Gastrocnemius medialis (tissue), 4 donors: ENCODE measurements around the gene ENTPD5. TPM values are rescaled to one million over a fixed set of nuclear protein-coding genes. Genes with fewer than 3 reads are reported as not detected.
"Not testable (repeated sequence)": the region's sequence is repeated elsewhere in the genome, so short reads cannot be mapped to it uniquely, and the experiment has no call there.

Experiments
- ATAC-seq, 2 donors: fragments of 150-250 bp; one replicate each; pipeline ENCODE4 v1.9.1; 2016
- DNase-seq, 2 donors: peaks; one replicate each; pipeline ENCODE4 v3.0.0-alpha.2; 2019
- H3K27ac ChIP-seq, 4 donors: fragments of 200-600 bp; sonication (generic); 1 replicate in 1 of 4; 2 replicates in 3 of 4; pipeline ENCODE4 v1.5.1; 2016 to 2018; ENCODE audit warnings: mild to moderate bottlenecking in 2 of 4, moderate library complexity in 1 of 4
- H3K27me3 ChIP-seq, 3 donors: fragments of 200-600 bp; sonication (generic) in 2 of 3; 1 replicate in 1 of 3; 2 replicates in 2 of 3; pipeline versions ENCODE4 v1.5.1 to v1.6.0; 2016 to 2019; ENCODE audit warnings: mild to moderate bottlenecking in 1 of 3, moderate library complexity in 1 of 3
- H3K36me3 ChIP-seq, 2 donors: fragments of 200-600 bp; sonication (generic) in 1 of 2; one replicate each; pipeline ENCODE4 v1.5.1; 2017 to 2018
- H3K4me1 ChIP-seq, 2 donors: fragments of 200-600 bp; sonication (generic) in 1 of 2; one replicate each; pipeline ENCODE4 v1.5.1; 2016 to 2017; ENCODE audit warnings: mild to moderate bottlenecking in 2 of 2
- H3K4me3 ChIP-seq, 4 donors: fragments of 200-600 bp; sonication (generic) in 3 of 4; 1 replicate in 1 of 4; 2 replicates in 3 of 4; pipeline ENCODE4 v1.5.1; 2016 to 2019; ENCODE audit warnings: mild to moderate bottlenecking in 2 of 4
- H3K9me3 ChIP-seq, 3 donors: fragments of 200-600 bp; sonication (generic) in 2 of 3; 1 replicate in 1 of 3; 2 replicates in 2 of 3; pipeline ENCODE4 v1.5.1; 2016 to 2019
- CTCF ChIP-seq, 5 experiments: fragments of 450-650 bp in 3 of 5; fragments of 200-600 bp in 2 of 5; sonication (generic) in 2 of 5; IDR thresholded peaks in 4 of 5; conservative IDR thresholded peaks in 1 of 5; 1 replicate in 4 of 5; 2 replicates in 1 of 5; pipeline ENCODE4 v1.5.1; 2016 to 2019; ENCODE audit warnings: antibody characterized with exemption in 5 of 5, mild to moderate bottlenecking in 3 of 5, moderate library complexity in 3 of 5
- POLR2A ChIP-seq, 2 donors: fragments of 450-650 bp; IDR thresholded peaks; one replicate each; pipeline ENCODE4 v1.6.1; 2017; ENCODE audit warnings: antibody characterized with exemption in 2 of 2, mild to moderate bottlenecking in 2 of 2, moderate library complexity in 2 of 2
- in situ Hi-C, 4 donors: fragments of 200-750 bp; cut with MboI; loops; one replicate each; pipeline versions ENCODE4 v1.15.0 to v1.8.0; 2017; ENCODE audit warnings: low sequenced_read_pairs in 4 of 4
- intact Hi-C: fragments of 100-400 bp; cut with DNase I; formaldehyde crosslinking; loops from one replicate; pipeline ENCODE4 v1.15.1; 2023; ENCODE audit warnings: low total_unique reads
- total RNA-seq, 4 donors: library from RNA; depleted of rRNA; stranded (reverse); fragments of >200 nt; gene quantifications; one replicate each; pipeline versions ENCODE4 v1.1.0 to v1.2.3, GENCODE V29; 2016

Gene ENTPD5
- total RNA-seq, 4 donors from 2014 or later: 5.4 to 10.2 (median 7.3) TPM

- intact Hi-C loops (loop anchor here (5.0 kb wide), 2 partner anchors 128 to 477 kb away; partner anchors contain the start of genes ISCA2, NPC2 and ZNF410), in situ Hi-C loops (no loop called here)
- DNase-seq (no peak), ATAC-seq (no peak)
- Histone ChIP-seq H3K27ac (no peak overlapping the region), H3K27me3 (no peaks in the 10 kb centered on the region), H3K4me1 (peaks cover 6 to 12% of the 10 kb centered on the region in 2 donors), H3K4me3 (no peak overlapping the region), H3K36me3 (peaks cover 0 to 13% of the 10 kb centered on the region in 2 donors), H3K9me3 (no peaks in the 10 kb centered on the region)
- TF ChIP-seq POLR2A (IDR thresholded peaks at IDR 0.05): no peak
- TF ChIP-seq CTCF (IDR thresholded peaks at IDR 0.05 in 4 of 5, conservative IDR thresholded peaks at IDR 0.05 in 1 of 5): no peak
Observed at GRCh38 chr14:74015176-74015575, 3.9 kb downstream of the ENTPD5 start.

- TF ChIP-seq CTCF (IDR thresholded peaks at IDR 0.05 in 4 of 5, conservative IDR thresholded peaks at IDR 0.05 in 1 of 5): no peak
- no peak for TF ChIP-seq POLR2A (IDR thresholded peaks at IDR 0.05)
- no peak for DNase-seq
- in situ Hi-C loops: no loop called here
- Histone ChIP-seq H3K4me1 (peaks cover under 1 to 6% of the 10 kb centered on the region in 2 donors), H3K27me3 (no peaks in the 10 kb centered on the region), H3K27ac (no peak overlapping the region), H3K36me3 (peaks cover 0 to 22% of the 10 kb centered on the region in 2 donors), H3K9me3 (no peaks in the 10 kb centered on the region), H3K4me3 (no peak overlapping the region)
- no peak for ATAC-seq
- intact Hi-C loops: no loop called here
Observed at GRCh38 chr14:74014299-74014698, 4.8 kb downstream of the ENTPD5 start.

GRCh38 chr14:74008843-74009499 lies 10.1 kb downstream of the ENTPD5 start:
- no peaks in the 10 kb centered on the region for H3K4me1 ChIP-seq
- DNase-seq (no peak), ATAC-seq (no peak)
- peaks cover 0 to 29% of the 10 kb centered on the region in 2 donors for H3K36me3 ChIP-seq
- TF ChIP-seq CTCF (IDR thresholded peaks at IDR 0.05 in 4 of 5, conservative IDR thresholded peaks at IDR 0.05 in 1 of 5) (no peak), POLR2A (IDR thresholded peaks at IDR 0.05) (no peak)
- intact Hi-C loops: no loop called here
- no peaks in the 10 kb centered on the region for H3K27me3 ChIP-seq
- in situ Hi-C loops: no loop called here
- H3K4me3 ChIP-seq: no peak overlapping the region
- no peaks in the 10 kb centered on the region for H3K9me3 ChIP-seq
- H3K27ac ChIP-seq: no peak overlapping the region

- H3K27me3 ChIP-seq, H3K4me3 ChIP-seq, H3K9me3 ChIP-seq, H3K4me1 ChIP-seq, intact Hi-C loops, DNase-seq, H3K27ac ChIP-seq, ATAC-seq, in situ Hi-C loops: not testable (repeated sequence)
- H3K36me3 ChIP-seq: peaks cover 0 to 28% of the 10 kb centered on the region in 2 donors
Observed at GRCh38 chr14:74005664-74006063, 13.4 kb downstream of the ENTPD5 start.

- in situ Hi-C loops: no loop called here
- TF ChIP-seq POLR2A (IDR thresholded peaks at IDR 0.05) (no peak), CTCF (IDR thresholded peaks at IDR 0.05 in 4 of 5, conservative IDR thresholded peaks at IDR 0.05 in 1 of 5) (no peak)
- Histone ChIP-seq H3K4me1 (no peaks in the 10 kb centered on the region), H3K27me3 (no peaks in the 10 kb centered on the region), H3K36me3 (peaks cover 0 to 7% of the 10 kb centered on the region in 2 donors), H3K4me3 (no peak overlapping the region), H3K27ac (no peak overlapping the region), H3K9me3 (no peaks in the 10 kb centered on the region)
- no peak for DNase-seq
- ATAC-seq: no peak
- intact Hi-C loops: no loop called here
Observed at GRCh38 chr14:73998726-73999125, 20.4 kb downstream of the ENTPD5 start.
